Measurements from ENCODE around the gene HPD. TPM values are rescaled to one million over a fixed set of nuclear protein-coding genes. Genes with fewer than 3 reads are reported as not detected.

HPD gene
- total RNA-seq, 6 experiments from 2014 or later = 0.14 to 0.25 (median 0.21) TPM; not detected in 2

DNA sequence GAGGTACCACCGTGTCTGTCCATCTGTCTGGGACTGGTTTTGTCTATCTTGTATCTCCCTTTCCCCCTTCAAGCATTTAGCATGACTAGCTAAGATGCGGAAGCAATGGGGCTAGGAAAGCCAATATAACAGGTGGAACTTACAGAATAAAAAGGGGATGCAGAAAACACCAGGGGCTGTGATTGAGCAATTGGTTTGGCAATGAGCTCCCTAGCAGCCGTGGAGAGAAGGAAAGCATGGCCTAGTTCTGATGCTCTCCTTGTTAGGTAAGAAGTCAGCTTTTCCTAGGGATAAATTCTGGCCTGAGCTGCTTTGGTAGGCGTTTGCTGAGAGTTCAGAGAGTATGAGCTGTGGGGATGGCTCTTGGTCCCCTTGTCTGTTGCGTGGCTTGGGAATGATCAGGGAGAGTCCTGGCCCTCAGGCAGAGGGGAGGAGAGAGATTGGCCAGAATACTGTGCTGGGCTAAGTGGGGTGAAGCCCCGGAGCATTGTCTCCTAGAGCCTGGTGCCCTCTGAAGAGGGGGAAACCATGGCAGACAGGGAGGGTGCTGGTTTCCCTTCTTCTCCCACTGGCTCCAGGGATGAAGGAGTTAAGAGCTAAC lies 47.7 kb downstream of the HPD start:
- TF ChIP-seq CTCF (IDR thresholded peaks at IDR 0.05) = no peak
- Mint-ChIP-seq H3K4me3 (peak overlapping the region; percentile 92), H3K27me3 (ENCODE audit: insufficient read depth) (peaks cover 2% of the 10 kb centered on the region; the same call in 1 of the 2 replicates), H3K9me3 (no peaks in the 10 kb centered on the region), H3K27ac (peak overlapping the region; percentile 58), H3K4me1 (ENCODE audit: low read depth) (peaks cover 45% of the 10 kb centered on the region), H3K36me3 (ENCODE audit: low read depth) (peaks cover 26% of the 10 kb centered on the region)
- DNase-seq = no peak

DNA sequence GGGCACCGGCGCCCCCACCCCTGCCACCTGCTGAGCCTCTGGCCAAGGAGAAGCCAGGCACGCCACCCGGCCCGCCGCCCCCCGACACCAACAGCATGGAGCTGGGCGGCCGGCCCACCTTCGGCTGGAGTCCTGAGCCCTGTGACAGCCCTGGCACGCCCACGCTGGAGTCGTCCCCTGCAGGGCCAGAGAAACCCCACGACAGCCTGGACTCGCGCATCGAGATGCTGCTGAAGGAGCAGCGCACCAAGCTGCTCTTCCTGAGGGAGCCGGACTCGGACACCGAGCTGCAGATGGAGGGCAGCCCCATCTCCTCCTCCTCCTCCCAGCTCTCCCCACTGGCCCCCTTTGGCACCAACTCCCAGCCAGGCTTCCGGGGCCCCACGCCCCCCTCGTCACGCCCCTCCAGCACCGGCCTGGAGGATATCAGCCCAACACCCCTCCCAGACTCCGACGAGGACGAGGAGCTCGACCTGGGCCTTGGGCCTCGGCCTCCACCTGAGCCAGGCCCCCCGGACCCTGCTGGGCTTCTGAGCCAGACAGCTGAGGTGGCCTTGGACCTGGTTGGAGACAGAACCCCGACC lies 48.3 kb downstream of the HPD start:
- H3K36me3 Mint-ChIP-seq (ENCODE audit: low read depth) = peaks cover 29% of the 10 kb centered on the region
- H3K9me3 Mint-ChIP-seq = no peaks in the 10 kb centered on the region
- H3K27ac Mint-ChIP-seq = no peak overlapping the region
- peaks cover 48% of the 10 kb centered on the region for H3K4me1 Mint-ChIP-seq (ENCODE audit: low read depth)
- H3K27me3 Mint-ChIP-seq (ENCODE audit: insufficient read depth) = peaks cover 2% of the 10 kb centered on the region; the same call in 1 of the 2 replicates
- DNase-seq = no peak
- H3K4me3 Mint-ChIP-seq = no peak overlapping the region
- no peak for TF ChIP-seq CTCF (IDR thresholded peaks at IDR 0.05)

GRCh38 chr12:121809712-121810116 lies 48.9 kb downstream of the HPD start:
- no peak for DNase-seq
- no peak for TF ChIP-seq CTCF (IDR thresholded peaks at IDR 0.05)
- peaks cover 29% of the 10 kb centered on the region for H3K36me3 Mint-ChIP-seq (ENCODE audit: low read depth)
- no peak overlapping the region for H3K4me3 Mint-ChIP-seq
- no peaks in the 10 kb centered on the region for H3K9me3 Mint-ChIP-seq
- H3K4me1 Mint-ChIP-seq (ENCODE audit: low read depth) = peaks cover 48% of the 10 kb centered on the region
- peaks cover 2% of the 10 kb centered on the region; the same call in 1 of the 2 replicates for H3K27me3 Mint-ChIP-seq (ENCODE audit: insufficient read depth)
- no peak overlapping the region for H3K27ac Mint-ChIP-seq

DNA sequence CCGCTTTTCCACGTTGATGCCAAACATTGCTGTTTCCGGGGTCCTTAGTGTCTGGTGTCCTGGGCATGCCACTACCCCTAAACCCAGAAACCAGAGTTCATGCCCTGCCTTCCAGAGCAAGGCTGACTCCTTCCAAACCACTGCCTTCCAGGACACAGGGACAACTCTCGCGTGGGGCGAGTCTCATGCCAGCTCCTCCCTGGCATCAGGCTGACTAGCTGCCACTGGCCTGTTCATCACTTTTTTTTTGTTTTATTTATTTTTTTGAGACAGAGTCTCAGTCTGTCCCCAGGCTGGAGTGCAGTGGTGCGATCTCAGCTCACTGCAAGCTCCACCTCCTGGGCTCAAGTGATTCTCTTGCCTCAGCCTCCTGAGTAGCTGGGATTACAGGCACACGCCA lies 50.0 kb downstream of the HPD start:
- TF ChIP-seq CTCF (IDR thresholded peaks at IDR 0.05) = no peak
- Mint-ChIP-seq H3K9me3 (no peaks in the 10 kb centered on the region), H3K36me3 (ENCODE audit: low read depth) (peaks cover 26% of the 10 kb centered on the region), H3K27ac (no peak overlapping the region), H3K4me3 (no peak overlapping the region), H3K27me3 (ENCODE audit: insufficient read depth) (peaks cover 2% of the 10 kb centered on the region; the same call in 1 of the 2 replicates), H3K4me1 (ENCODE audit: low read depth) (peaks cover 45% of the 10 kb centered on the region)
- DNase-seq = no peak

DNA sequence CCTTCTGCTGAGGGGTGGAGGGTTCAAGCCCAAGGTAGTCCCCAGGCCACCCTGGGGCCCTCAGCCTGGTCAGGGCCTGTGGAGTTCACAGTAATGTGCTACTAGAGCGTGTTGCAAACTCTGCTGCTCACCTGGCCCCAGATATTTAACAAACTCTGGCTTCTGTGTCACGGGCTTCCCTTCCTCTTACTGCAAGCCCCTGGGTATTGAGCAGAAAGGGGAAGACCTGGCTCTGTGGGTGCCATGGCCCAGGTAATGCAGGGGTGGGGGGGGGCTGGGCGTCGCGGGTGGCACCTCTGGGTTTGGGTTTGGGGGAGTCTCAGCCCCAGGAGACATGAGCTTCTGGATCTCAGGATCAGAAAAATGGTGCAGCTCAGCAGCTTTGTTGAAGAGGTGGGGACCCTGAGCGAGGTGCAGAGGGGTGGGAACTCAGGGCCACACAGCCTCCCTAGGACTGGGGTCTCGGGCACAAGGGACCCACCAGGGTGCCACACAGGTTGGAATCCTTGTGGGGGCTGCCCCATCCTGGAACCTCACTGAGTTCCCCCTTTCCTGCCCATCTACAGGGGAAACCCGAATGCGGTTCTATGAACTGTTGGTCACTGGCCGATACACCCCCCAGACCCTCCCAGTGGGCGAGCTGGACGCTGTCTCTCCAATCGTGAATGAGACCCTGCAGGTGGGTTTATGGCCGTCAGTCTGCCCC lies 50.9 kb downstream of the HPD start:
- no peaks in the 10 kb centered on the region; the same call in none of the 2 replicates for H3K27me3 Mint-ChIP-seq (ENCODE audit: insufficient read depth)
- peak overlapping the region; percentile 93; the same call in 1 of the 2 replicates for H3K4me3 Mint-ChIP-seq
- H3K4me1 Mint-ChIP-seq (ENCODE audit: low read depth) = peaks cover 38% of the 10 kb centered on the region
- no peak for DNase-seq
- H3K36me3 Mint-ChIP-seq (ENCODE audit: low read depth) = peaks cover 23% of the 10 kb centered on the region
- no peak for TF ChIP-seq CTCF (IDR thresholded peaks at IDR 0.05)
- H3K9me3 Mint-ChIP-seq = no peaks in the 10 kb centered on the region
- no peak overlapping the region for H3K27ac Mint-ChIP-seq
